Kidney tubule cell (primary cell): ENCODE results near the gene ENAH.

Experiments
- DNase-seq: peaks from one replicate; pipeline ENCODE4 v3.0.0-alpha.2; 2018; ENCODE audit warnings: low spot score

ENAH gene

GRCh38 chr1:225559902-225560301, 93.0 kb downstream of the ENAH start:
- no peak for DNase-seq

GRCh38 chr1:225559326-225559725, 93.6 kb downstream of the ENAH start:
- no peak for DNase-seq

GRCh38 chr1:225556694-225557093, 96.2 kb downstream of the ENAH start:
- no peak for DNase-seq

- no peak for DNase-seq
Observed at GRCh38 chr1:225555821-225556220, 97.1 kb downstream of the ENAH start.

GRCh38 chr1:225554216-225554812, 98.6 kb downstream of the ENAH start:
- peak; percentile 32 for DNase-seq

GRCh38 chr1:225549821-225550220, 103.1 kb downstream of the ENAH start:
- DNase-seq: no peak

- no peak for DNase-seq
Observed at GRCh38 chr1:225548140-225548857, 104.6 kb downstream of the ENAH start.

GRCh38 chr1:225545649-225546048, 107.3 kb downstream of the ENAH start:
- no peak for DNase-seq

- no peak for DNase-seq
Observed at GRCh38 chr1:225544924-225545323, 108.0 kb downstream of the ENAH start.

GRCh38 chr1:225544263-225544662, 108.7 kb downstream of the ENAH start:
- DNase-seq: no peak

- no peak for DNase-seq
Observed at GRCh38 chr1:225543350-225543749, 109.6 kb downstream of the ENAH start.

- no peak for DNase-seq
Observed at GRCh38 chr1:225541383-225541782, 111.5 kb downstream of the ENAH start.

- DNase-seq: no peak
Observed at GRCh38 chr1:225539575-225539974, 113.3 kb downstream of the ENAH start.

GRCh38 chr1:225539069-225539468, 113.9 kb downstream of the ENAH start:
- no peak for DNase-seq

GRCh38 chr1:225537554-225538251, 115.2 kb downstream of the ENAH start:
- no peak for DNase-seq

GRCh38 chr1:225535280-225535679, 117.6 kb downstream of the ENAH start:
- no peak for DNase-seq

- DNase-seq: no peak
Observed at GRCh38 chr1:225534772-225535171, 118.2 kb downstream of the ENAH start.

GRCh38 chr1:225534135-225534534, 118.8 kb downstream of the ENAH start:
- DNase-seq: peak; percentile 10

- DNase-seq: no peak
Observed at GRCh38 chr1:225533238-225533637, 119.7 kb downstream of the ENAH start.

GRCh38 chr1:225532240-225532944, 120.5 kb downstream of the ENAH start:
- DNase-seq: no peak

GRCh38 chr1:225529726-225530125, 123.2 kb downstream of the ENAH start:
- no peak for DNase-seq

- DNase-seq: no peak
Observed at GRCh38 chr1:225527575-225527974, 125.3 kb downstream of the ENAH start.

- DNase-seq: no peak
Observed at GRCh38 chr1:225526878-225527277, 126.0 kb downstream of the ENAH start.
